ENCODE results near the gene CLDN15. TPM values are rescaled to one million over a fixed set of nuclear protein-coding genes. Genes with fewer than 3 reads are reported as not detected.

The CLDN15 gene
- total RNA-seq, 5 donors from 2014 or later (not counting 1 experiment from before 2014, with no cell fraction given) = 23.1 to 47.7 (median 44.8) TPM

DNA sequence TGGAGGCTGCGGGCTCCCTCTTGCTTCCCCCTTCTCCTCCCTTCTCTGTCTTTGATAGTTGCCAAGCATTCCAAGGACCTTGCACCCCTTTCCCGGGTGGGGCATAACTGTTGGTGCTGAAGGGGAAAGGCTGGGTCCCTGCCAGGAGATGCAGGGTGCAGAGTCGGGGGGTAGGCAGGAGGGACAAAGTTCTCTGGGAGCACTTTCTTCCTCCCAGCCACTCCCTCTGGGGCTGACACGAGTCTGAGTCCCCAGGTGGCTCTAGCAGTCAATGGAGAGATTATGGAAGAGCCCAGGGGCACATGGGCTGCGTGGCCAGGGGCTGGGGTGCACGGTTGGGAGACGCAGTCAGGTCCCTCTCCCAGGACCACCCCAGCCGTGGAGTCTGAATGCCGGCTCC lies 2.1 kb downstream of the CLDN15 start:
- ATAC-seq (replicated peaks in 1 of 4) (no peak), DNase-seq (no peak)
- Mint-ChIP-seq H3K4me1 (peaks cover 0 to 5% (median 3%) of the 10 kb centered on the region in 3 donors), H3K36me3 (peaks cover 4% of the 10 kb centered on the region), H3K9me3 (no peaks in the 10 kb centered on the region), H3K27ac (no peak overlapping the region), H3K27me3 (no peaks in the 10 kb centered on the region), H3K4me3 (no peak overlapping the region)
- peaks cover 5 to 39% of the 10 kb centered on the region in 2 donors for H3K36me3 ChIP-seq (ENCODE audit: control insufficient read depth in 2 of 2, extremely low read depth in 1 of 2, insufficient read depth in 1 of 2, low read length in 1 of 2)
- H3K27ac ChIP-seq (ENCODE audit: low read length) = no peak overlapping the region
- ChIA-PET POLR2A (interaction anchor here in 1 of 2 donors (0.6 kb wide), 1 partner anchor 9 kb away, joined by 3 read pairs; the partner anchor contains the start of gene FIS1), CTCF (no interaction called here)
- H3K4me1 ChIP-seq (ENCODE audit: control insufficient read depth in 1 of 2, extremely low read depth in 1 of 2, insufficient read depth in 2 of 2, low read length in 2 of 2) = peaks cover 0 to 9% of the 10 kb centered on the region in 2 experiments
- no peak overlapping the region for H3K4me3 ChIP-seq (ENCODE audit: control insufficient read depth in 1 of 2, extremely low read depth in 1 of 2, low read length in 1 of 2)
- no peaks in the 10 kb centered on the region for H3K9me3 ChIP-seq
- WGBS (ENCODE audit: insufficient coverage) = 80% methylated on average over 1 of the region's 9 CpGs
- no peaks in the 10 kb centered on the region for H3K27me3 ChIP-seq (replicated peaks in 1 of 2; ENCODE audit: control insufficient read depth in 2 of 2, extremely low read depth in 1 of 2, insufficient read depth in 2 of 2, low read length in 1 of 2)

DNA sequence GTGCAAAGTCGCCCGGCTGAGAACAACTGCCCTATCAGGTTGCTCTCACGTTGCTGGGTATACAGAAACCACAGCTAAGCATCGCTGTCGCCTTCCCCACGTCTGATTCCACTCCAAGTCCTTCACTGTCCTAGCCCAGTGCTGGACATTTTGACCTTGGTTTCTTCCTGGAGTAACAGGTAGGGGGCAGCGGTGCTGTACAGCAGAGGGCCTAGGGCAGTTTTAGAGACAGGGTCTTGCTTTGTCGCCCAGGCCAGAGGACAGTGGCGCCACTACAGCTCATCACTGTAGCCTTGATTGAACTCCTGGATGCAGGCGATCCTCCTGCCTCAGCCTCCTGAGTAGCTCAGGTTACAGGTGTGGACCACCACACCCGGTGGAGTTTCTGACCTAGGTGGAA lies 2.6 kb downstream of the CLDN15 start:
- Histone ChIP-seq H3K27ac (ENCODE audit: low read length) (no peak overlapping the region), H3K9me3 (no peaks in the 10 kb centered on the region), H3K4me1 (ENCODE audit: control insufficient read depth in 1 of 2, extremely low read depth in 1 of 2, insufficient read depth in 2 of 2, low read length in 2 of 2) (peaks cover 0 to 9% of the 10 kb centered on the region in 2 experiments), H3K4me3 (ENCODE audit: control insufficient read depth in 1 of 2, extremely low read depth in 1 of 2, low read length in 1 of 2) (no peak overlapping the region), H3K36me3 (ENCODE audit: control insufficient read depth in 2 of 2, extremely low read depth in 1 of 2, insufficient read depth in 1 of 2, low read length in 1 of 2) (peaks cover 5 to 34% of the 10 kb centered on the region in 2 donors), H3K27me3 (replicated peaks in 1 of 2; ENCODE audit: control insufficient read depth in 2 of 2, extremely low read depth in 1 of 2, insufficient read depth in 2 of 2, low read length in 1 of 2) (no peaks in the 10 kb centered on the region)
- Mint-ChIP-seq H3K9me3 (no peaks in the 10 kb centered on the region), H3K36me3 (peaks cover 5% of the 10 kb centered on the region), H3K4me3 (no peak overlapping the region), H3K27ac (no peak overlapping the region), H3K27me3 (no peaks in the 10 kb centered on the region), H3K4me1 (peaks cover 0 to 7% (median 5%) of the 10 kb centered on the region in 3 donors)
- CTCF ChIA-PET = interaction anchor here in 1 of 2 donors (0.6 kb wide), 1 partner anchor 76 kb away, joined by 3 read pairs; no protein-coding TSS in a partner anchor
- POLR2A ChIA-PET = no interaction called here
- ATAC-seq (replicated peaks in 1 of 4) = no peak
- no peak for DNase-seq
- WGBS (ENCODE audit: insufficient coverage) = 90% methylated on average over 8 of the region's 11 CpGs

DNA sequence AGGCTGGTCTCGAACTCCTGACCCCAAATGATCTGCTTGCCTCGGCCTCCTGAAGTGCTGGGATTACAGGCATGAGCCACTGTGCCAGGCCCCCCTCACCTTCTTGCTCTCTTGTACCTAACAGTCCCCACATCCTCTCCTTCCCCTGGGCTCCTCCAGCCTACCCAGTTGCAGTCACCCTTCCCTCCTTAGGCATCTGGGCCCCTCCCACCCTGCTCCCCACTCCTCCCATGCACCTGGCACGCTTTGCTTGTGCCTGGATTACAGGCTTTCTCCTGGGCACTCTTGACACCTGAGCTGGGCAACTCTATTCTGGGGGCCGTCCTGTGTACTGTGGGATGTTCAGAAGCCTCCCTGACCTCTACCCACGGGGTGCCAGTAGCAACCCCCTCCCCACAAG lies 3.0 kb downstream of the CLDN15 start:
- Histone ChIP-seq H3K27me3 (replicated peaks in 1 of 2; ENCODE audit: control insufficient read depth in 2 of 2, extremely low read depth in 1 of 2, insufficient read depth in 2 of 2, low read length in 1 of 2) (no peaks in the 10 kb centered on the region), H3K36me3 (ENCODE audit: control insufficient read depth in 2 of 2, extremely low read depth in 1 of 2, insufficient read depth in 1 of 2, low read length in 1 of 2) (peaks cover 5 to 30% of the 10 kb centered on the region in 2 donors), H3K4me3 (ENCODE audit: control insufficient read depth in 1 of 2, extremely low read depth in 1 of 2, low read length in 1 of 2) (no peak overlapping the region), H3K9me3 (no peaks in the 10 kb centered on the region), H3K4me1 (ENCODE audit: control insufficient read depth in 1 of 2, extremely low read depth in 1 of 2, insufficient read depth in 2 of 2, low read length in 2 of 2) (peaks cover 0 to 9% of the 10 kb centered on the region in 2 experiments), H3K27ac (ENCODE audit: low read length) (no peak overlapping the region)
- no peak overlapping the region for H3K27ac Mint-ChIP-seq
- no peaks in the 10 kb centered on the region for H3K9me3 Mint-ChIP-seq
- 96% methylated on average over 4 of the region's 5 CpGs for WGBS (ENCODE audit: insufficient coverage)
- peaks cover 5% of the 10 kb centered on the region for H3K36me3 Mint-ChIP-seq
- POLR2A ChIA-PET = no interaction called here
- H3K27me3 Mint-ChIP-seq = no peaks in the 10 kb centered on the region
- DNase-seq (no peak), ATAC-seq (replicated peaks in 1 of 4) (no peak)
- peaks cover 0 to 7% (median 5%) of the 10 kb centered on the region in 3 donors for H3K4me1 Mint-ChIP-seq
- H3K4me3 Mint-ChIP-seq = no peak overlapping the region
- CTCF ChIA-PET = interaction anchor here in 1 of 2 donors (0.6 kb wide), 1 partner anchor 75 kb away, joined by 3 read pairs; no protein-coding TSS in a partner anchor

DNA sequence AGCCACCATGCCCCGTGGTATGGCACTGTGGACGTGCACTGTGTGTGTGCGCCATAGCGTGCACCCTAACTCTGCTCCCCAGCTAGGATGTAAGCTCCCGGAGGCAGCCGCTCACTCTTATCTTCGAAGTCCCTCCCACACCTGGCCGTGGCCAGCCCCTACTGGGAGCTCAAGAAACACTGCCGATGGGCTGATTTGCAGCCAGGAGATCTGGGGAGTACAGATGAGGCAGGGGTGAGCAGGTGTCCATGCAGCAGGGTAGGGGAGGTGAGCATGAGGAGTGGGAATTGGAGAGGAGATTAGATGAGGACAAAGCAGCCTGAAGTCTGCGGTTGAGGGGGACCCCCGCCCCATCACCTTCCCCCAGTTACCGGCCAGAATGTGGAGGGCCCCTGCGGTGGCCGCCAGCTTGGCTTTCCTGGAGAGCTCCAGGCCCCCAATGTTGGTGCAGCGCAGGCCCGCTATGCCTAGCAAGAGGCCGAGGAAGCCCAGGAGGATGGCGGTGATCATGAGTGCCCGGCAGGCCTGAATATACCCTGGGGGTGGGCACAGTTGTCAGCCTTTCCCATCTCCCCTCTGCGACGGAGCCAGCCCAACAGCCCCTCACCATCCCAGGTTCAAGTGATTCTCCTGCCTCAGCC lies 3.6 kb downstream of the CLDN15 start:
- no peak overlapping the region for H3K4me3 ChIP-seq (ENCODE audit: control insufficient read depth in 1 of 2, extremely low read depth in 1 of 2, low read length in 1 of 2)
- WGBS (ENCODE audit: insufficient coverage) = 97% methylated on average over 14 of the region's 21 CpGs
- H3K27me3 ChIP-seq (replicated peaks in 1 of 2; ENCODE audit: control insufficient read depth in 2 of 2, extremely low read depth in 1 of 2, insufficient read depth in 2 of 2, low read length in 1 of 2) = no peaks in the 10 kb centered on the region
- no peaks in the 10 kb centered on the region for H3K9me3 ChIP-seq
- Mint-ChIP-seq H3K36me3 (peaks cover 8% of the 10 kb centered on the region), H3K27me3 (no peaks in the 10 kb centered on the region), H3K4me1 (peaks cover 0 to 7% (median 5%) of the 10 kb centered on the region in 3 donors), H3K9me3 (no peaks in the 10 kb centered on the region), H3K27ac (no peak overlapping the region), H3K4me3 (no peak overlapping the region)
- H3K36me3 ChIP-seq (ENCODE audit: control insufficient read depth in 2 of 2, extremely low read depth in 1 of 2, insufficient read depth in 1 of 2, low read length in 1 of 2) = peaks cover 5 to 26% of the 10 kb centered on the region in 2 donors
- no peak for DNase-seq
- ChIA-PET POLR2A (no interaction called here), CTCF (no interaction called here)
- ATAC-seq (replicated peaks in 1 of 4) = no peak
- H3K27ac ChIP-seq (ENCODE audit: low read length) = no peak overlapping the region
- peaks cover 0 to 4% of the 10 kb centered on the region in 2 experiments for H3K4me1 ChIP-seq (ENCODE audit: control insufficient read depth in 1 of 2, extremely low read depth in 1 of 2, insufficient read depth in 2 of 2, low read length in 2 of 2)

DNA sequence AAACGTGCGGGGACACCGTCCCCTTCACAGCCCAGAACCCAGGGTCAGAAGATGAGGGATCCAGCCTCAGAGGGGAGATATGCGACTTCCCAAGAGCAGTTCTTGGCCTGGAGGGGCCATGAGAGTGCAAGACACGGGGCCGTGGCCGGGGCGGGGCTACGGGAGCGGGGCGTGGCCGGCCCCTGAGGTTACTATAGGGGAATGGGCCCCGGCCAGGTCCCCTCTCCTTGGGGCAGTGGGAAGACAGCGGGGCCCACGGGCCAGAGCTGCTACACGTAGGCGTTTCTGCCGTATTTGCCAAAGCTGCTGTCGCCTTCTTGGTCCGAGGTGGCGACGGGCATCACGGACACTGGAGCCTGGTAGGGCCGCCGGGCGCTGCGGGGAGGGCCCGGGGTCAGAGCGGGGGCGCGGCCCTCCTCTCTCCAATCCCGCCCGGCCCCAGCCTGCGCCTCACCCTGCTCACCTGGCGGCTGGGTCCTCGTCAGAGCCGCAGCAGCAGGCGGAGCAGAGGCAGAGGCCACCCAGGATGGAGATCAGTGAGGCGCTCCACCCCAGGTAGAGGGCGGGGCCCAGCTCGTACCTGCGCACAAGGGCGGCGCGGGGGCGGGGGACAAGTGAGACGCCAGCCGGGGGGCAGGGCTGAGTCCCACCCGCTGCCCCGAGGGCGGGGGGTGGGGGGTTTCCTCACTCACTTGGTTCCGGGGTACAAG lies 5.3 kb downstream of the CLDN15 start:
- POLR2A ChIA-PET = interaction anchor here in 1 of 2 donors (0.6 kb wide), 1 partner anchor 30 kb away, joined by 4 read pairs; no protein-coding TSS in a partner anchor
- H3K4me1 Mint-ChIP-seq = peaks cover 0 to 7% (median 5%) of the 10 kb centered on the region in 3 donors
- Histone ChIP-seq H3K27ac (ENCODE audit: low read length) (no peak overlapping the region), H3K4me3 (ENCODE audit: control insufficient read depth in 1 of 2, extremely low read depth in 1 of 2, low read length in 1 of 2) (no peak overlapping the region), H3K9me3 (no peaks in the 10 kb centered on the region), H3K27me3 (replicated peaks in 1 of 2; ENCODE audit: control insufficient read depth in 2 of 2, extremely low read depth in 1 of 2, insufficient read depth in 2 of 2, low read length in 1 of 2) (no peaks in the 10 kb centered on the region), H3K4me1 (ENCODE audit: control insufficient read depth in 1 of 2, extremely low read depth in 1 of 2, insufficient read depth in 2 of 2, low read length in 2 of 2) (no peaks in the 10 kb centered on the region), H3K36me3 (ENCODE audit: control insufficient read depth in 2 of 2, extremely low read depth in 1 of 2, insufficient read depth in 1 of 2, low read length in 1 of 2) (peaks cover 5 to 22% of the 10 kb centered on the region in 2 donors)
- CTCF ChIA-PET = no interaction called here
- 92% methylated on average over 37 of the region's 52 CpGs for WGBS (ENCODE audit: insufficient coverage)
- ATAC-seq (replicated peaks in 1 of 4) = no peak
- H3K4me3 Mint-ChIP-seq = no peak overlapping the region
- H3K27me3 Mint-ChIP-seq = no peaks in the 10 kb centered on the region
- H3K27ac Mint-ChIP-seq = no peak overlapping the region
- H3K9me3 Mint-ChIP-seq = no peaks in the 10 kb centered on the region
- DNase-seq = no peak
- peaks cover 9% of the 10 kb centered on the region for H3K36me3 Mint-ChIP-seq

DNA sequence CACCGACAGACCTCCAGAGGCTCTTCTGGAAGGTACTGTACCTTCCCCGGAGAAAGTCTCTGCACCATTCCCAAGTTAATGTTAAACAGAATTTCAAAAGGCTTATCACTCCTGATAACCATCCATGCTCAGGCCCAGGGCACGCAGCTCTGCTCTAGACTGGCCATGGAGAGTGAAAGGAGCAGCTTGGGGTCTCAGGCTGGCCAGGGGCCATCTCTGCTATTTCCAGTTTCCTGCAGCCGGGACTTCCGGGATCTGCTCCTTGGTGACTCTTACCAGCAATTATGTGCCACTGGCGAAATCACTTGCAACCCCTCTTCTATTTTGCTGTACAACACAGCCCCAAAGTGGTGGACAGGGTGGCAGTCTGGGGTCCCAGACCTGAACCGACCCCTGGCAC lies 6.0 kb downstream of the CLDN15 start:
- peaks cover 12% of the 10 kb centered on the region for H3K36me3 Mint-ChIP-seq
- Histone ChIP-seq H3K27ac (ENCODE audit: low read length) (no peak overlapping the region), H3K4me3 (ENCODE audit: control insufficient read depth in 1 of 2, extremely low read depth in 1 of 2, low read length in 1 of 2) (no peak overlapping the region), H3K36me3 (ENCODE audit: control insufficient read depth in 2 of 2, extremely low read depth in 1 of 2, insufficient read depth in 1 of 2, low read length in 1 of 2) (peaks cover 8 to 19% of the 10 kb centered on the region in 2 donors), H3K4me1 (ENCODE audit: control insufficient read depth in 1 of 2, extremely low read depth in 1 of 2, insufficient read depth in 2 of 2, low read length in 2 of 2) (no peaks in the 10 kb centered on the region), H3K9me3 (no peaks in the 10 kb centered on the region), H3K27me3 (replicated peaks in 1 of 2; ENCODE audit: control insufficient read depth in 2 of 2, extremely low read depth in 1 of 2, insufficient read depth in 2 of 2, low read length in 1 of 2) (no peaks in the 10 kb centered on the region)
- H3K4me1 Mint-ChIP-seq = peaks cover 0 to 7% (median 5%) of the 10 kb centered on the region in 3 donors
- DNase-seq (no peak), ATAC-seq (replicated peaks in 1 of 4) (no peak)
- ChIA-PET POLR2A (interaction anchor here in 1 of 2 donors (0.6 kb wide), 1 partner anchor 30 kb away, joined by 4 read pairs; no protein-coding TSS in a partner anchor), CTCF (no interaction called here)
- 100% methylated on average over 5 of the region's 7 CpGs for WGBS (ENCODE audit: insufficient coverage)
- no peak overlapping the region for H3K4me3 Mint-ChIP-seq
- H3K27me3 Mint-ChIP-seq = no peaks in the 10 kb centered on the region
- no peaks in the 10 kb centered on the region for H3K9me3 Mint-ChIP-seq
- H3K27ac Mint-ChIP-seq = no peak overlapping the region

All from T-cell (primary cell).